ENCODE data around the gene NUP50.

GRCh38 chr22:45194686-45195085, 31.0 kb downstream of the NUP50 start:
- TF ChIP-seq ELF4 (IDR thresholded peaks at IDR 0.05) = no peak
- no peak for TF ChIP-seq SUZ12 (IDR thresholded peaks at IDR 0.05)
- TF ChIP-seq FOXM1 (IDR thresholded peaks at IDR 0.05; ENCODE audit: borderline replicate concordance) = no peak
- TF ChIP-seq TARDBP (IDR thresholded peaks at IDR 0.05) = no peak
- TF ChIP-seq HDGF (IDR thresholded peaks at IDR 0.05; ENCODE audit: borderline replicate concordance) = no peak
- TF ChIP-seq, protein P1, sequence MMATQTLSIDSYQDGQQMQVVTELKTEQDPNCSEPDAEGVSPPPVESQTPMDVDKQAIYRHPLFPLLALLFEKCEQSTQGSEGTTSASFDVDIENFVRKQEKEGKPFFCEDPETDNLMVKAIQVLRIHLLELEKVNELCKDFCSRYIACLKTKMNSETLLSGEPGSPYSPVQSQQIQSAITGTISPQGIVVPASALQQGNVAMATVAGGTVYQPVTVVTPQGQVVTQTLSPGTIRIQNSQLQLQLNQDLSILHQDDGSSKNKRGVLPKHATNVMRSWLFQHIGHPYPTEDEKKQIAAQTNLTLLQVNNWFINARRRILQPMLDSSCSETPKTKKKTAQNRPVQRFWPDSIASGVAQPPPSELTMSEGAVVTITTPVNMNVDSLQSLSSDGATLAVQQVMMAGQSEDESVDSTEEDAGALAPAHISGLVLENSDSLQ (IDR thresholded peaks at IDR 0.05) = no peak
- no peak for TF ChIP-seq LEF1 (IDR thresholded peaks at IDR 0.05; ENCODE audit: borderline replicate concordance)
- TF ChIP-seq FOXA1 (IDR thresholded peaks at IDR 0.05) = no peak
